GM12878 (cell line): ENCODE data around the gene ZNF423.

Experiments used
- BHLHE40 ChIP-seq, 2 experiments: fragments of 450-650 bp in 1 of 2; IDR thresholded peaks; 2 replicates each; pipeline ENCODE4 v1.6.1; 2011 to 2017; ENCODE audit warnings: low read depth in 2 of 2, borderline replicate concordance in 1 of 2, improper control_type of control experiment in 1 of 2, low read length in 1 of 2, mild to moderate bottlenecking in 1 of 2
- EZH2 ChIP-seq: IDR thresholded peaks from 2 replicates; pipeline ENCODE4 v1.6.1; 2012; ENCODE audit warnings: low read depth, mild to moderate bottlenecking, control low read depth, inconsistent platforms, low read length, borderline replicate concordance; ENCODE audit not compliant: control insufficient read depth
- HDGF ChIP-seq: fragments of 450-650 bp; IDR thresholded peaks from 2 replicates; pipeline ENCODE4 v1.6.1; 2016; ENCODE audit warnings: antibody characterized with exemption
- MEF2A ChIP-seq: IDR thresholded peaks from 2 replicates; pipeline ENCODE4 v1.6.1; 2011; ENCODE audit warnings: low read depth, mild to moderate bottlenecking, low read length, moderate library complexity; ENCODE audit not compliant: insufficient read depth
- MYC ChIP-seq: IDR thresholded peaks from 2 replicates; pipeline ENCODE4 v1.6.1; 2011; ENCODE audit warnings: mild to moderate bottlenecking, low read length, moderate library complexity, inconsistent platforms; ENCODE audit not compliant: insufficient read depth, insufficient replicate concordance, insufficient read length, severe bottlenecking
- RAD21 ChIP-seq: IDR thresholded peaks from 2 replicates; pipeline ENCODE4 v1.6.1; 2011; ENCODE audit warnings: mild to moderate bottlenecking, low read depth, low read length, moderate library complexity; ENCODE audit not compliant: insufficient read depth
- TF ChIP-seq, protein P1 (sequence below): fragments of 450-650 bp; IDR thresholded peaks from 2 replicates; pipeline ENCODE4 v1.6.1; 2017; ENCODE audit warnings: mild to moderate bottlenecking, moderate library complexity
- TF ChIP-seq, protein P2 (sequence below), 3 experiments: IDR thresholded peaks in 2 of 3; conservative IDR thresholded peaks in 1 of 3; 2 replicates each; pipeline ENCODE4 v1.5.1; 2011; ENCODE audit warnings: low read depth in 3 of 3, low read length in 3 of 3, mild to moderate bottlenecking in 3 of 3, control low read depth in 2 of 3, moderate library complexity in 2 of 3, inconsistent platforms in 1 of 3, mixed read lengths in 1 of 3; ENCODE audit not compliant: control insufficient read depth in 2 of 3, insufficient read depth in 1 of 3; ENCODE audit errors: extremely low read depth in 1 of 3
- TF ChIP-seq, protein P3 (sequence below): IDR thresholded peaks from 2 replicates; pipeline ENCODE4 v1.6.1; 2012; ENCODE audit warnings: mild to moderate bottlenecking, low read depth, low read length

DNA sequence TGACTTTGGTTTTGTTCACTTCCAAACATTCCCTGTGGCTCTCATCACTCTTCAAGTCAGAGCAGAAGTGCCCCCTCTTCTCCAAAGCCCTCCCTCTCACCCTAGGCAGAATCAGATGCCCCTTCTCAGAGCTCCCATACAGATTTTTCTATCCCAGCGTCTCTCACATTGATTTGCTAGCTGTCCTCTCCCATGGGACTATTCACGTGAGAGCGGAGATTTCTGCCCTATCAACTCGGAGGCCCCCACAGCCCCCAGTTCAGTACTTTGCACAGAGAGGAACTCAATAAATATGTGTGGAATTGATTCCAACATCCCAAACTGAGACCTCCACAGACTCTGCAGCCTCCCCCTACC, 299.7 kb downstream of the ZNF423 start:
- TF ChIP-seq MYC (no peak), RAD21 (no peak), MEF2A (no peak), HDGF (no peak), EZH2 (no peak), BHLHE40 (IDR thresholded peaks at IDR 0.05; ENCODE audit: borderline replicate concordance in 1 of 2, low read depth in 2 of 2, low read length in 1 of 2) (no peak)
- TF ChIP-seq, protein P1, sequence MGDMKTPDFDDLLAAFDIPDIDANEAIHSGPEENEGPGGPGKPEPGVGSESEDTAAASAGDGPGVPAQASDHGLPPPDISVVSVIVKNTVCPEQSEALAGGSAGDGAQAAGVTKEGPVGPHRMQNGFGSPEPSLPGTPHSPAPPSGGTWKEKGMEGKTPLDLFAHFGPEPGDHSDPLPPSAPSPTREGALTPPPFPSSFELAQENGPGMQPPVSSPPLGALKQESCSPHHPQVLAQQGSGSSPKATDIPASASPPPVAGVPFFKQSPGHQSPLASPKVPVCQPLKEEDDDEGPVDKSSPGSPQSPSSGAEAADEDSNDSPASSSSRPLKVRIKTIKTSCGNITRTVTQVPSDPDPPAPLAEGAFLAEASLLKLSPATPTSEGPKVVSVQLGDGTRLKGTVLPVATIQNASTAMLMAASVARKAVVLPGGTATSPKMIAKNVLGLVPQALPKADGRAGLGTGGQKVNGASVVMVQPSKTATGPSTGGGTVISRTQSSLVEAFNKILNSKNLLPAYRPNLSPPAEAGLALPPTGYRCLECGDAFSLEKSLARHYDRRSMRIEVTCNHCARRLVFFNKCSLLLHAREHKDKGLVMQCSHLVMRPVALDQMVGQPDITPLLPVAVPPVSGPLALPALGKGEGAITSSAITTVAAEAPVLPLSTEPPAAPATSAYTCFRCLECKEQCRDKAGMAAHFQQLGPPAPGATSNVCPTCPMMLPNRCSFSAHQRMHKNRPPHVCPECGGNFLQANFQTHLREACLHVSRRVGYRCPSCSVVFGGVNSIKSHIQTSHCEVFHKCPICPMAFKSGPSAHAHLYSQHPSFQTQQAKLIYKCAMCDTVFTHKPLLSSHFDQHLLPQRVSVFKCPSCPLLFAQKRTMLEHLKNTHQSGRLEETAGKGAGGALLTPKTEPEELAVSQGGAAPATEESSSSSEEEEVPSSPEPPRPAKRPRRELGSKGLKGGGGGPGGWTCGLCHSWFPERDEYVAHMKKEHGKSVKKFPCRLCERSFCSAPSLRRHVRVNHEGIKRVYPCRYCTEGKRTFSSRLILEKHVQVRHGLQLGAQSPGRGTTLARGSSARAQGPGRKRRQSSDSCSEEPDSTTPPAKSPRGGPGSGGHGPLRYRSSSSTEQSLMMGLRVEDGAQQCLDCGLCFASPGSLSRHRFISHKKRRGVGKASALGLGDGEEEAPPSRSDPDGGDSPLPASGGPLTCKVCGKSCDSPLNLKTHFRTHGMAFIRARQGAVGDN, result no peak
- TF ChIP-seq, protein P2, sequence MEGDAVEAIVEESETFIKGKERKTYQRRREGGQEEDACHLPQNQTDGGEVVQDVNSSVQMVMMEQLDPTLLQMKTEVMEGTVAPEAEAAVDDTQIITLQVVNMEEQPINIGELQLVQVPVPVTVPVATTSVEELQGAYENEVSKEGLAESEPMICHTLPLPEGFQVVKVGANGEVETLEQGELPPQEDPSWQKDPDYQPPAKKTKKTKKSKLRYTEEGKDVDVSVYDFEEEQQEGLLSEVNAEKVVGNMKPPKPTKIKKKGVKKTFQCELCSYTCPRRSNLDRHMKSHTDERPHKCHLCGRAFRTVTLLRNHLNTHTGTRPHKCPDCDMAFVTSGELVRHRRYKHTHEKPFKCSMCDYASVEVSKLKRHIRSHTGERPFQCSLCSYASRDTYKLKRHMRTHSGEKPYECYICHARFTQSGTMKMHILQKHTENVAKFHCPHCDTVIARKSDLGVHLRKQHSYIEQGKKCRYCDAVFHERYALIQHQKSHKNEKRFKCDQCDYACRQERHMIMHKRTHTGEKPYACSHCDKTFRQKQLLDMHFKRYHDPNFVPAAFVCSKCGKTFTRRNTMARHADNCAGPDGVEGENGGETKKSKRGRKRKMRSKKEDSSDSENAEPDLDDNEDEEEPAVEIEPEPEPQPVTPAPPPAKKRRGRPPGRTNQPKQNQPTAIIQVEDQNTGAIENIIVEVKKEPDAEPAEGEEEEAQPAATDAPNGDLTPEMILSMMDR (IDR thresholded peaks at IDR 0.05 in 2 of 3, conservative IDR thresholded peaks at IDR 0.05 in 1 of 3; ENCODE audit: control insufficient read depth in 2 of 3, extremely low read depth in 1 of 3, insufficient read depth in 1 of 3, low read depth in 3 of 3, low read length in 3 of 3), result no peak
- TF ChIP-seq, protein P3, sequence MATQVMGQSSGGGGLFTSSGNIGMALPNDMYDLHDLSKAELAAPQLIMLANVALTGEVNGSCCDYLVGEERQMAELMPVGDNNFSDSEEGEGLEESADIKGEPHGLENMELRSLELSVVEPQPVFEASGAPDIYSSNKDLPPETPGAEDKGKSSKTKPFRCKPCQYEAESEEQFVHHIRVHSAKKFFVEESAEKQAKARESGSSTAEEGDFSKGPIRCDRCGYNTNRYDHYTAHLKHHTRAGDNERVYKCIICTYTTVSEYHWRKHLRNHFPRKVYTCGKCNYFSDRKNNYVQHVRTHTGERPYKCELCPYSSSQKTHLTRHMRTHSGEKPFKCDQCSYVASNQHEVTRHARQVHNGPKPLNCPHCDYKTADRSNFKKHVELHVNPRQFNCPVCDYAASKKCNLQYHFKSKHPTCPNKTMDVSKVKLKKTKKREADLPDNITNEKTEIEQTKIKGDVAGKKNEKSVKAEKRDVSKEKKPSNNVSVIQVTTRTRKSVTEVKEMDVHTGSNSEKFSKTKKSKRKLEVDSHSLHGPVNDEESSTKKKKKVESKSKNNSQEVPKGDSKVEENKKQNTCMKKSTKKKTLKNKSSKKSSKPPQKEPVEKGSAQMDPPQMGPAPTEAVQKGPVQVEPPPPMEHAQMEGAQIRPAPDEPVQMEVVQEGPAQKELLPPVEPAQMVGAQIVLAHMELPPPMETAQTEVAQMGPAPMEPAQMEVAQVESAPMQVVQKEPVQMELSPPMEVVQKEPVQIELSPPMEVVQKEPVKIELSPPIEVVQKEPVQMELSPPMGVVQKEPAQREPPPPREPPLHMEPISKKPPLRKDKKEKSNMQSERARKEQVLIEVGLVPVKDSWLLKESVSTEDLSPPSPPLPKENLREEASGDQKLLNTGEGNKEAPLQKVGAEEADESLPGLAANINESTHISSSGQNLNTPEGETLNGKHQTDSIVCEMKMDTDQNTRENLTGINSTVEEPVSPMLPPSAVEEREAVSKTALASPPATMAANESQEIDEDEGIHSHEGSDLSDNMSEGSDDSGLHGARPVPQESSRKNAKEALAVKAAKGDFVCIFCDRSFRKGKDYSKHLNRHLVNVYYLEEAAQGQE, result no peak
